ENCODE measurements around the gene ZNF385D. TPM values are rescaled to one million over a fixed set of nuclear protein-coding genes. Genes with fewer than 3 reads are reported as not detected.

The ZNF385D gene
- total RNA-seq, 1 experiment from 2014 or later: 5.9 TPM

- Histone ChIP-seq H4K20me1 (ENCODE audit: low read length) (no peaks in the 10 kb centered on the region), H3K9ac (ENCODE audit: low read length) (no peak overlapping the region), H3K4me2 (ENCODE audit: low read length) (no peak overlapping the region), H2AFZ (ENCODE audit: low read length) (no peak overlapping the region), H3K27me3 (ENCODE audit: low read length) (no peaks in the 10 kb centered on the region), H3K36me3 (ENCODE audit: low read depth, low read length) (no peaks in the 10 kb centered on the region), H3K4me3 (ENCODE audit: low read length) (no peak overlapping the region), H3F3A (ENCODE audit: low read length, unreplicated experiment) (no peaks in the 10 kb centered on the region), H3K4me1 (ENCODE audit: insufficient read depth, low read length) (no peaks in the 10 kb centered on the region), H3K9me3 (ENCODE audit: low read length) (no peaks in the 10 kb centered on the region), H3K27ac (ENCODE audit: low read length) (no peak overlapping the region), H3K79me2 (ENCODE audit: low read length) (no peaks in the 10 kb centered on the region), H3K9me2 (replicated peaks; ENCODE audit: low read length) (no peaks in the 10 kb centered on the region)
- no peak for TF ChIP-seq EZH2phosphoT487 (IDR thresholded peaks at IDR 0.05; ENCODE audit: borderline replicate concordance, low read length)
- ChIA-PET POLR2A (ENCODE audit: unreplicated experiment) (no interaction called here), CTCF (no interaction called here)
- ATAC-seq: no peak
- intact Hi-C loops (cut with micrococcal nuclease): no loop called here
- BruUV-seq (replicated peaks): no TSS peak
- no peak for DNase-seq
These were observed 41.2 kb upstream of the ZNF385D start for GRCh38 chr3:21792176-21792575.

GRCh38 chr3:21791356-21791755 is 40.3 kb upstream of the ZNF385D start:
- no TSS peak for BruUV-seq (replicated peaks)
- Histone ChIP-seq H3K4me2 (ENCODE audit: low read length) (no peak overlapping the region), H3K27me3 (ENCODE audit: low read length) (no peaks in the 10 kb centered on the region), H3K9ac (ENCODE audit: low read length) (no peak overlapping the region), H3K9me3 (ENCODE audit: low read length) (no peaks in the 10 kb centered on the region), H3K4me1 (ENCODE audit: insufficient read depth, low read length) (no peaks in the 10 kb centered on the region), H3K27ac (ENCODE audit: low read length) (no peak overlapping the region), H3F3A (ENCODE audit: low read length, unreplicated experiment) (no peaks in the 10 kb centered on the region), H3K79me2 (ENCODE audit: low read length) (no peaks in the 10 kb centered on the region), H2AFZ (ENCODE audit: low read length) (no peak overlapping the region), H3K4me3 (ENCODE audit: low read length) (no peak overlapping the region), H3K9me2 (replicated peaks; ENCODE audit: low read length) (no peaks in the 10 kb centered on the region), H3K36me3 (ENCODE audit: low read depth, low read length) (no peaks in the 10 kb centered on the region), H4K20me1 (ENCODE audit: low read length) (no peaks in the 10 kb centered on the region)
- intact Hi-C loops (cut with micrococcal nuclease): no loop called here
- CTCF ChIA-PET: no interaction called here
- TF ChIP-seq EZH2phosphoT487 (IDR thresholded peaks at IDR 0.05; ENCODE audit: borderline replicate concordance, low read length): no peak
- TF ChIP-seq CTCF (conservative IDR thresholded peaks at IDR 0.05; ENCODE audit: low read depth, low read length): no peak
- TF ChIP-seq EZH2 (IDR thresholded peaks at IDR 0.05; ENCODE audit: low read length, unreplicated experiment): no peak
- POLR2A ChIA-PET (ENCODE audit: unreplicated experiment): no interaction called here
- no peak for DNase-seq
- no peak for ATAC-seq

- Histone ChIP-seq H3K9ac (ENCODE audit: low read length) (no peak overlapping the region), H3K9me2 (replicated peaks; ENCODE audit: low read length) (no peaks in the 10 kb centered on the region), H3F3A (ENCODE audit: low read length, unreplicated experiment) (no peaks in the 10 kb centered on the region), H3K27ac (ENCODE audit: low read length) (no peak overlapping the region), H3K9me3 (ENCODE audit: low read length) (no peaks in the 10 kb centered on the region), H3K79me2 (ENCODE audit: low read length) (no peaks in the 10 kb centered on the region), H3K4me3 (ENCODE audit: low read length) (no peak overlapping the region), H3K4me1 (ENCODE audit: insufficient read depth, low read length) (no peaks in the 10 kb centered on the region), H3K27me3 (ENCODE audit: low read length) (no peaks in the 10 kb centered on the region), H4K20me1 (ENCODE audit: low read length) (no peaks in the 10 kb centered on the region), H2AFZ (ENCODE audit: low read length) (no peak overlapping the region), H3K4me2 (ENCODE audit: low read length) (no peak overlapping the region), H3K36me3 (ENCODE audit: low read depth, low read length) (no peaks in the 10 kb centered on the region)
- ChIA-PET CTCF (no interaction called here), POLR2A (ENCODE audit: unreplicated experiment) (no interaction called here)
- TF ChIP-seq EZH2 (IDR thresholded peaks at IDR 0.05; ENCODE audit: low read length, unreplicated experiment) (no peak), EZH2phosphoT487 (IDR thresholded peaks at IDR 0.05; ENCODE audit: borderline replicate concordance, low read length) (no peak), CTCF (conservative IDR thresholded peaks at IDR 0.05; ENCODE audit: low read depth, low read length) (no peak)
- ATAC-seq: no peak
- no peak for DNase-seq
- intact Hi-C loops (cut with micrococcal nuclease): no loop called here
- BruUV-seq (replicated peaks): no TSS peak
These were observed 39.5 kb upstream of the ZNF385D start for GRCh38 chr3:21790466-21790865.

All from PC-3 (cell line).